Stimulated activated CD8-positive, alpha-beta memory T cell treated with anti-CD3 and anti-CD28 coated beads, Interleukin-2, amount 100 ng/mL, for 48 hours (primary cell): ENCODE results near the gene LPCAT2.

Experiments used
- DNase-seq, 2 donors: peaks; one replicate each; pipeline ENCODE4 v3.0.0-alpha.2; 2020; ENCODE audit warnings: low read depth in 2 of 2

Gene LPCAT2

DNA sequence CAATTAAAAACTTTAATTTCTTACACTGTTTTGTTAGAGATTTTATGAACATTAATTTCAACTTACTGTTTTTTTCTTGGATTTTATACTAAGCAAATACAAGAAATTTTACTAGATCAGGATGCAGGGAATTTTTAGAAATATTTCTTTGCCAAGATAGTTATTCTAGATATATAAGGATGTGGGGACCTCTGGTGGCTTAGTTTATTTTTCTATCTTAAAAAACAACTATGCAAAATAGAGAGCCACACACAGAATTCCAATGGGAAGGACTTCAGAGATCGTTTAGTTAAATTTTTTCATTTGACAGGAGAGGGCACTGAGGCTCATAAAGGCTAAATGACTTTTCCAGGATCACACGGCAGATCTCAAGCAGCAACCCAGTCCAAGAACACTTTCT is 34.6 kb downstream of the LPCAT2 start:
- DNase-seq = no peak

DNA sequence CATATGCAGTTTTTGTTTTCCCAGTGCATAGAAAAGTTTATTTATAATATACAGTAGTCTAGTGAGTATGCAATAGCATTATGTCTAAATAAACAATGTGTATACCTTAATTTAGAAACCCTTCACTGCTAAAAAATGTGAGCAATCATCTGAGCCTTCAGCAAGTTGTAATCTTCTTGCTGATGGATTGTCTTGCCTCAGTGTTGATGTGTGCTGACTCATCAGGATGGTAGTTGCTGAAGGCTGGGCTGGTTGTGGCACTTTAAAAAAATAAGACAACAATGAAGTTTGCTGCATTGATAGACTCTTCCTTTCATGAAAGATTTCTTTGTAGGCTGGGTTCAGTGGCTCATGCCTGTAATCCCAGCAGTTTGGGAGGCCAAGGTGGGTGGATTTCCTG is 43.7 kb downstream of the LPCAT2 start:
- DNase-seq = no peak

DNA sequence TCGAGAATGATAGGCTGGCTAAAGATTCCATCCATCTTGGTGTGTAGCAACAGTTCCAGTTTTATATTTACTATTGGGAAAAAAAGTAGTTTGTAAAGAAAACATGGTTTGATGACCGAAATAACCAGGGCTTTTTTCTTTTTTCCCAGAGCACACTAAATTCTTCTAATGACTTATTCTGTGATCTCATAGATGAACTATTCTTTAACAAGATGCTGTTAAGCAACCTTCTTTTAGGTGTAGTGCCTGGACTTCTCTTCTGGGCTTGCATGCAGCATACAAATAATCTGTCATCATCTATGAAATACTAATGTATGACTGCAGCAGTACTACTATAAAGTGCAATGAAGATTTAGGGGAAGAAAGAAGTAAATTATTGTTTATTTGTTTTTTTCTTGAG is 46.6 kb downstream of the LPCAT2 start:
- DNase-seq = no peak

DNA sequence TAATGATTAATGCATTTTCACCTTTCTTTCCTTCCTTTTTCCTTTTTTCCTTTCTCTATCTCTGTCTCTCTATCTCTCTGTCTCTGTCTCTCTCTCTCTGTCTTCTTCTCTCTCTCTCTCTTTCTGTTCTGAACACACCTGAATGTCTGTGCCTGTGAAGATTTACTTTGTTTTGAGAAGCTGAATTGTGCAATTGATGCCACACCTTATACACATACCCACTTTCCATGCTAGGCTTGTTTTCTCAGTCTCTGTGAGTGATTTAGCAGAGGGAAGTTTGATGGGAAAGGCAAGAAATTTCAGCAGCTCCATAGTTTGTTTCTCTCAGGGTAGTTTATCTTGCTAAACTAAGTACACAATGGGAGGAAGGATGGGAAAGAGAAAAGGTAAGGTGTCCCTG is 48.3 kb downstream of the LPCAT2 start:
- DNase-seq = no peak

DNA sequence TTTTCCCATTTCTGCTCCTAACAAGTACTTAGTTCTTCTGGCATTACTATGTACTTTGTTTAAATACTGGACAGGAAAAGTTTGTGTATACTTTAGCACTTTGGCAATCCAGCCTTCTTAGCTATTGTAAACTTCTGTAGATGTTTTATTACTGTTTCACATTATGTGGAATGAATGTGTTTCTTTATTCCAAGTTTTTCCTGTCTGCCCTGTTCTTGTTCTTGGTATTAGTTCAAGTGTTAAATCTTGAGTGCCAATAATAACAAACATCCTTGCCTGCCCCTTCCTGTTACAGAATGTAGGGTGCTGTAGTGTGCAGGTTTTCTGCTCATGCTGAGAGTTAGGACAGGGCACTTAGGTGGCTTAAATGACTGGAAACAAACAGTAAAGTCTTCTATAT is 50.4 kb downstream of the LPCAT2 start:
- no peak for DNase-seq

DNA sequence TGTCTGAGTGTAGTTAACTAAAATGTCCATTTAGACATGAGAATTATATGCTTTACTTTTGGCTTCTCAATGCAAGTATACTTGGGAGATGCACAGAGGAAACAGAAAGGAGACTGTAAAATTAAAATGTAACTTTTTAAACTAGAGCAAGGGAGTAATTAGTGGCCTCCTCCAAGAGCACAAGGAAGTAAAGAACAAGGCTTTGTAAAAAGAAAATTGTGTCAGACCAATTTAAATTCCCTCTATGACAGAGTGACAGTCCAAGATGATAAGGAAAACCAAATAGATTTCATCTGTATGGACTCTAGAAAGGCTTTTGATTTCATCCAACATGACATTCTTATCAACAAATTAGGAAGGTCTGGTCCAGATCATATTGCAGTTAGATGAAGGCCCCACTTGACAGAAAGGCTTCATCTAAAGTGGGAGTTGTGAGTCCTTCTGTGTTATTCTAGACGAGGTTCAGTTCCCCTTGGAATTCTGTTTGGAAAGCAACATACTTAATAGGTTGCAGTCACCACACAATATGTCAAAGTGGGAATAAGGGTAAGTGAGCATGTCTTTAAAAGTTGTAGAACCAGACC is 51.2 kb downstream of the LPCAT2 start:
- DNase-seq = no peak

DNA sequence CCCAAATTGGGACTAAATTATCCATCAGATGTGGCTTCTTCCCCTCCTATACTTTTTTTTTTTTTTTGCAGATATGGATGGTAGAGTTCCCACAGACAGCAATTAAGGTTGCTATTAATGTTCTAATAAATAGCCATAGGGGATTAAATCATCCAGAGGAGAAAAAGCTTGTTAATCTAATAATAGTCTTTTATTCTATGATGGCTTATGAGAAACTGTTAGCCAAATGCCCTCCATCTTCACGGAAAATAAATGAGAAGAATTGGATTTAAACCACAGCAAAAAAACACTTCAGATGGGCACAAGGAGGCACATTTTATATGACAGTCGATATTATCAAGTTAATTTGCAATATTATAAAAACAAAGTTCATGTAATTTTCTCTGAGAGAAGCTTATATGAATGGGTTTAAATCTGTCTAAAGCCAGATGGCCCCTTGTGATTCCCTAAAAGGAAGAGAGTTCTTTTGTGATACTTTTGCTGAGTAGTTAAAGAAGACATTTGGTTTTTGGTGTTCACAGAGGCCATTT is 52.5 kb downstream of the LPCAT2 start:
- no peak for DNase-seq

DNA sequence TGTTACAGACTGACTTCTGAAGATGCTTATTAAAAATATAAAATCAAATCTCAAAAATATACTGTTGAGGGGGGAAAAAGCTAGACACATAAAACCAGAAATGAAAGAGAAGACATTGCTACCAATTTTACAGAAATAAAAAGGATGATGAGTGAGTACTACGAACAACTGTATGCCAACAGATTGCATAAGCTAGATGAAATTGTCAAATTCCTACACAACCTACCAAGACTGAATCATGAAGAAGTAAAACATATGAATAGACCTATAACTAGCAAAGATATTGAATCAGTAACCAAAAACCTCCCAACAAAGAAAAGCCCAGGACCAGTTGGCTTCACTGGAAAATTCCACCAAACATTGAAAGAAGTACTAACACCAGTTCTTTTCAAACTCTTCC is 54.1 kb downstream of the LPCAT2 start:
- DNase-seq = no peak

DNA sequence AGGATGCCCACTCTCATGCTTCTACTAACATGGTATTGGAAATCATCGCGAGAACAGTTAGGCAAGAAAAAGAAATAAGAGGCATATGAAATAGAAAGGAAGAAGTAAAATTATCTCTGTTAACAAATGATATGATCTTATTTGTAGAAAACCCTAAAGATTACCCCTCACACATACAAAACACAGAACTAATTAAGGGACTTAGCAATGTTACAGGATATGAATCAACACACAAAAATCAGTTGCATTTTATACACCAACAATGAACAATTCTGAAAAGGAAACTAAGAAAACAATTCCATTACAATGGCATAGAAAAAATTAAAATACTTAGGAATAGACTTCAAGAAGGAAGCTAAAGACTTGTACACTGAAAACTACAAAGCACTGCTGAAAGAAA is 54.9 kb downstream of the LPCAT2 start:
- DNase-seq = no peak

DNA sequence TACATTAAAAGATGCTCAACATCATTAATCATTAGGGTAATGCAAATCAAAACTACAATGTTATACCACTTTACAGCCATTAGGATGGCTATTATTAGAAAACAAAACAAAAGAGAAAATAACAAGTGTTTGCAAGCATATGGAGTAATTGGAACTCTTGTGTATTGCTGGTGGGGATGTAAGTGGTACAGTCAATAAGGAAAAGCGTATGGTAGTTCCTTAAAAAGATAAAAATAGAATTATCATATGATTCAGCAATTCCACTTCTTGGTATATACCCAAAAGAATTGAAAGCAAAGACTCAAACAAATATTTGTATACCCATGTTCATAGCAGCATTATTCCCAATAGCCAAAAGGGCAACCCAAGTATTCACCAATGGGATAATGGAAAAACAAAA is 56.2 kb downstream of the LPCAT2 start:
- no peak for DNase-seq

DNA sequence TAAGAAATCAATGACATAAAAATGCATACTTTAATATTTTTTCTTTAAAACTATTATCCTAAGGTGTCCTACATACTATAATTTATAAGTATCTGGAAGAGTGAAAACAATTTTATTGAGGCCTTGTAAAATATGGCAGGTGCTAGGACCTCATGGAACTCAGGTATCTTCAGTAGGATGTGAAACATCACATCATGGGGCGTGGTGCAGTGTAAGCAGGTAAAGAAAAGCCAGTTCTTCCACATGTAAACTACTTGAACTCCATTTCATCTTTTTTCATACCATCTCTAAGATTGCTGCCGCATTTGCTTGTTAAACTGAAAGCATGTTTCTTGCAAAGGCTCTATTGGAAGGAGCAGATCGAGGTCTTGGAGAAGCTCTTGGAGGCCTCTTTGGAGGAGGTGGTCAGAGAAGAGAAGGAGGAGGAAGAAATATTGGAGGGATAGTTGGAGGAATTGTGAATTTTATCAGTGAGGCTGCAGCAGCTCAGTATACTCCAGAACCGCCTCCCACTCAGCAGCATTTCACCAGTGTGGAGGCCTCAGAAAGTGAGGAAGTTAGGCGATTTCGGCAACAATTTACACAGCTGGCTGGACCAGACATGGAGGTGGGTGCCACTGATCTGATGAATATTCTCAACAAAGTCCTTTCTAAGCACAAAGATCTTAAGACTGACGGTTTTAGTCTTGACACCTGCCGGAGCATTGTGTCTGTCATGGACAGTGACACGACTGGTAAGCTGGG is 57.7 kb downstream of the LPCAT2 start, which contains the start of gene CAPNS2:
Gene CAPNS2 (plus strand): TSS at position 253 of the 744 bp plus-strand sequence. CDS start 73 bp downstream, at position 326.
- no peak for DNase-seq

DNA sequence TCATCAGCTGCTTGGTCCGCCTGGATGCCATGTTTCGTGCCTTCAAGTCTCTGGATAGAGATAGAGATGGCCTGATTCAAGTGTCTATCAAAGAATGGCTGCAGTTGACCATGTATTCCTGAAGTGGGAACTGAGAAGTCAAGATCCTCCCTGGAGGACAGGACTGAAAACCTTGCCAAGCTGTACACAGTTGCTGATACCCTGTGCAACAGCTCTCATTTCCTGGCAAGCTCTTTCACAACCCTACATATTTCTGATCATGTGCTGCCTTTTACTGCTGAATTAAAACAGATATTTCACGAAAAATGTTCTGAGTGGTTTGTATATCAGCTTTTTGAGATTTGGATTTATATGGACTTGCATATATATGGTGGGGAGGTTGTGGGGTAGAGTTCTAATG is 58.5 kb downstream of the LPCAT2 start:
- no peak for DNase-seq

DNA sequence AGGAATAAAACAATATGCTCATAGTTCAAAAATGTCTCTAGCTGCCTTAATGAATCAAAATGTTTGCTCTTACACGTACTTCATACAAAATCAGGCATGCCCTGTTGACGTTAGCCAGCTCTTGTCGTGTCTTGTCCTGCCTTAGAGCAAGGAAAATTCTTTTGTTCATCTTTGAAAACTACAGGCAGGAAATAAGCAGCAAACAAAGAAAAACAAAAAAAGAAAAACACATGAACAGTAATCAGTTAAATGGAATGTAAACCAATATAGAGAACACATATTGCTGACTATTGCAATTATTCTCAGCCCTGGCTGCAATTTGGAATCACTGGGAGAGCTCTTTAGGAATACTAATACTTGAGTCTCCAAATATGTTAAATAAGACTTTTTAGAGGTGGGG is 59.3 kb downstream of the LPCAT2 start:
- no peak for DNase-seq

DNA sequence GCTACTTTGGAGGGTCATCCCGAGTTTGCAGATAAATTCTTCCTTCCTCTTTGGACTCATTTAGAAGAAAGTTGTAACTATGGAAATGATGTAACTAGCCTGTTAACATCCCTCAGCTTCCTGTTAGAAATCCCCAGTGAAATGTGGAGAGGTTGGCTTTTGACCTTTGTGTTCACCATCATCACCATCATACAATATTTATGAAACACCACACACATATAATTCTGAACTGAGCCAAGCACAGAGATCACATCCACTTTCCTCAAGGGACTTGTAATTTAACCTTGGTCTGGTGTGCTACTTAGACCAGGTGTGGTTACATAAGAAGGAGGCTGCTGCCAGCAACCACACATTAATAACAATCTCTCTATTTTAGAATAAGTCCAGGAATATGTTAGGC is 60.2 kb downstream of the LPCAT2 start:
- DNase-seq = no peak

DNA sequence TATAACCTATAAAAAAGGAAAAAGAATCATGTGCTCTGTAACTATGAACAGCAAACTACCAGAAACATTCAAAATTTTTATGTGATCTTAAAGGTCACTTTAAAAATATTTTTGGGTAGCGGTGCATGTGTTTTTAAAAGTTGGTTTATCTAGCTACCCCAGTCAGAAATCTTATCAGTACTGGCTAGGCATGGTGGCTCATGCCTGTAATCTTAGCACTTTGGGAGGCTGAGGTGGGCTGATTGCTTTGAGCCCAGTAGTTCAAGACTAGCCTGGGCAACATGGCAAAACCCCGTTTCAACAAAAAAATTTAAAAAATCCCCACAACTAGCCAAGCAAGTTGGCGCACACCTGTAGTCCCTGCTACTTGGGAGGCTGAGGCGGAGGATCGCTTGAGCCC is 61.3 kb downstream of the LPCAT2 start:
- DNase-seq = no peak

DNA sequence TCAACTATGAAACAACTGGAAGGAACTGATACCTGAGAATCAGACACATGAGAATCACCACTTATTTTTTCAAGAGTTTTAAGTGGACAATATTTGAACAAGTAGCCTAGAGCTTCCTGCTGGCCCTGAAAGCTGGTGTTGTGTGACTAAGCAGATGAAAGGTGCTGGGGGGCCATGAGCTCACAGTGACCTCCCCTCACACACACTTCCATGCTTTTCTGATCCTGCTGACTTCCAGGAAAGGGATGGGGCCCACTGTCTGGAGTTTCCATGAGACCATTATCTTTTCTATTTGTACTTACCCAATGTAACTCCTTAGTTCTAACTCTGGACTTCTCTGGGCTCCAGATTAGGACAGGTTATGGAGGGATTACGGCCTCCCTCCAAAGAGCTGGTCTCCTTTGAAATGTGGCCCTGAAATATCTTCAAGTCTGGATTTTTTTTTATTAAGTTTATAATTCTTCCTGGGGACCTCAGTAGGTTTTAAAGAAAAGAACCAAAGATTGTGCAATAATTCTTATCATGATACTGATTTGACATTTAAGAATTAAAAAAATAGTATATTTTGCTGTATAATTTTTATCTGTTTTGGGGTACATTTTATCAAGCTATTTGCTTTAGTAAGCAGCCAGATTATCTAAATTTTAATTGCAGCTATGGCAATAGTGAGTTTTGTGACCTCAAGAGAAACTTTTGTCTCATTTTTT is 62.5 kb downstream of the LPCAT2 start:
- DNase-seq = no peak

DNA sequence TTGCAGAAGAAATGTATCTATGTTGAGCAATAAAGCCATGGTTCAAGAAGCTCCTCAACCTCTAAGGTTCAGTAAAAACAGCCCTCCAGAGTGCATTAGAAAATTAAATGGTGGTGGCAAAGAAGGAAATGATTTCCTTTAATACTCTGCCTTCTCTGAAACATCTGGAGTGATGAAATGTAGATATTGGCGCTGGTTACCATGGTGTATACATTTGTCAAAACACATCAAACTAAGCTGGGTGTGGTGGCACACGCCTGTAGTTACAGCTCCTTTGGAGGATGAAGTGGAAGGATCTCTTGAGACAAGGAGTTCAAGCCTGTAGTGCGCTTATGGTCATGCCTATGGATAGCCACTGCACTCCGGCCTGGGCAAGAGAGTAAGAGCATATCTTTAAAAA is 63.6 kb downstream of the LPCAT2 start:
- DNase-seq = no peak

DNA sequence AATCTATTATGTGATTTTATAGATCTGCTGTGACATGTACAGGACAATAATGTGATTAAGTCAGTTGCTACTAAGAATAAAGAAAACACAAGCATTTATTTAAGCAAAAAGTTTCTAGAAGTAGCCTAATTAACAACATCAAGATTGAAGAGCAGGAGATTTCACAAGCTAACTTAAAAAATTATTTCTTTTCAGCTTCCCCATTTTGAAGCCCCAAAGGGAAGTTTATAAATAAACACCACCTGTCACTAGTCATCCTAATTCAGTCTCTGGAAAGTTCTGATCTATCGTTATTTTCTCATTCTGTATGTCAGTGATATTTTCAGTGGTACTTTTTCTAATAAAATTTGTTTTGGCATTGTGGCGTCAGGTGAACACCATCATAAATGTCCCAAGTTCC is 65.9 kb downstream of the LPCAT2 start:
- no peak for DNase-seq

DNA sequence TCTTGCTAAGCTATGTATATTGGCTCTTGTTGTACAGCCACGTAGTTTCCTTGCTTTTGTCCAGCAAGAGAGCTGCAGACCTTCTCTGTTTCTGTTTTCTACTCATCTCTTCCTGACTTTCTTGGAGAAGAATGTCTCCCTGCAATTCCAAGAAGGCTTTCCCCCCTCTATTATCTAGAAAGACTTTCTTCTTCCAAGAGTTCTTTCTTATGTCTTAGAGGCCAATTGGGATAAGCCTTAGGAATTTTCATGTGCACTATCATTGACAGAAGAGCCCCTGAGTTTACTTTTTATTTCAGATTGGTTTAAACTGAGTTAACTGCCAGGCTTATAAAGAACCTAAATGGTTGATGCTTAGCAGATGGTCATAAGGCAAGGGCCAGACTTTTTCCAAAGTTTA is 66.6 kb downstream of the LPCAT2 start:
- DNase-seq = no peak

DNA sequence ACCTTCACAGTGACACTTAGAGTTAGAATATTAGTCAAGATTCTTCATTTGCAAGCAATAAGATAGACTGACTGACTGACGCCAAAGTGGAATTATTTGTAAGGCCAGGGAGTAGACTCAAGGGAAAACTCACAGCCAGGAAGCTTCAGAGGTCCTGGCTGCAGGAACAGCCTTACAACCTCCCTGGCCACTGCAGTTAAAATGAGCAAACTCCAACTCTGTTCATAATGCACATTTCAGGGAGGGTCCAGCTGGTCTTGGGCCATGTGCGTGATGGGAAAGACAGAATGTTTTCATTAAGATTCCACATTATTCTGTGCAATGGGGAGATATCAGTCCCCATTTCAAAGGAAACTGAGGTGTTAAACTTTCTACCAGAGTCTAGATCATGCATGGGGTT is 67.5 kb downstream of the LPCAT2 start:
- DNase-seq = no peak

DNA sequence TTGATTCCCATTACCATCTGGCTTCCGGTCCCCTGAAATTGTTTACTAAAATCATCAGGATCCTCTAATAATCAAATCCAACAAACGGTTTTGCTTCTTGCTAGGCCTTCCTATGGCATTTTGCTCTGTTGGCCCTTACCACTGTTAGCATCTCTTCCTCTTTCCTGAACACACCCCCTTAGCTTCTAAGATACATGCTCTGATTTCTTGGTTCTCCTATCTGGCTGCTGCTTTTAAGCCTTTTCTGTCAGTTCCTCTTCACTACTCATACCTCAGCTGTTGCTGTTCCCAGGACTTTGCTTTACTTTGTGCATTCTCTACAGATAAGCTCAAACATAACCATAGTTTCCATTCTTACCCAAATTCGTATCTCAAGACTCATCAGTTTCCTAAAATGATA is 69.0 kb downstream of the LPCAT2 start:
- no peak for DNase-seq

DNA sequence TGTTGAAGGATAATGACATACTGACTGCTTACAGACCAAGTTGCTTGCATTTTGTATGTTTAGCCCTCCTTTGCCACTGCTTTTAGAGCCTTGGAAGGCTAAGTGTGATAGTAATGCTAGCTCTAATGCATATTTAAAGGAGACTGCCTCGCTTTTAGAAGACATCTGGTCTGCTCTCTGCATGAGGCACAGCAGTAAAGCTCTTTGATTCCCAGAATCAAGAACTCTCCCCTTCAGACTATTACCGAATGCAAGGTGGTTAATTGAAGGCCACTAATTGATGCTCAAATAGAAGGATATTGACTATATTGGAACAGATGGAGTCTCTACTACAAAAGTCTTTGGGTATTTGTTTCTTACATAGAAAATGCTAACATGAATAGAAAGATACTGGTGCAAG is 76.8 kb downstream of the LPCAT2 start:
- no peak for DNase-seq

DNA sequence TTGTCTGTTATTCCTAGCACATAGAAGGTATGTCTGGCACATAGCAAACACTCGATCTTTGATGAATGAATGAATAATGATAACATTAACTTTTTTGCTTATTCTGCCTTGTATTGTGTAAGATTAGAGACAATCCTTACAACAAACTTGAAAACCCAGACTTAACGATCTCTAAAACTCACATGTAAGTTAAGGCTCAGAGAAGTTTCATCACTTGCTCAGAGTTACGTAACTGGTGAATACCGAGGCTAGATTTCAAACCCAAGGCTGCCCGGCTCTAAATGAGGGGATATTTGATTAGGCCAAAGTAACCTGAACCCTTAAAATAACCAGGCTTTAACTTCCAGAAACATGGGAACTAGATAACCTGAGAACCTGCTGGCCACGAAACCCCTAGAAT is 79.9 kb downstream of the LPCAT2 start:
- no peak for DNase-seq
